Measurements from ENCODE around the gene GARIN3. TPM values are rescaled to one million over a fixed set of nuclear protein-coding genes. Genes with fewer than 3 reads are reported as not detected.

Gene GARIN3
- not detected for total RNA-seq
- total RNA-seq (2013) = not detected

- Histone ChIP-seq H3K4me3 (ENCODE audit: low read length) (no peak within 1 kb of the TSS), H3K27me3 (ENCODE audit: control insufficient read depth, insufficient read depth, low read length) (no peaks in the 10 kb centered on the region), H3K36me3 (ENCODE audit: control insufficient read depth, insufficient read depth, low read length) (no peaks in the 10 kb centered on the region), H3K27ac (ENCODE audit: low read length) (no peak within 1 kb of the TSS), H3K9me3 (ENCODE audit: control insufficient read depth, insufficient read depth, low read length) (no peaks in the 10 kb centered on the region), H3K4me1 (ENCODE audit: control insufficient read depth, insufficient read depth, low read length) (no peaks in the 10 kb centered on the region)
- intact Hi-C loops (cut with micrococcal nuclease) = no loop called here
- no peak for DNase-seq
- Mint-ChIP-seq H3K27ac (no peak within 1 kb of the TSS), H3K27me3 (ENCODE audit: low read depth in 2 of 2) (peaks cover 0 to 4% of the 10 kb centered on the region in 2 donors), H3K4me1 (peaks cover 11 to 18% of the 10 kb centered on the region in 2 donors), H3K9me3 (no peaks in the 10 kb centered on the region), H3K4me3 (no peak within 1 kb of the TSS), H3K36me3 (no peaks in the 10 kb centered on the region)
- ATAC-seq = no peak
- WGBS (ENCODE audit: insufficient coverage) = 82% methylated on average over 7 of the region's 7 CpGs
- no peak for TF ChIP-seq CTCF (IDR thresholded peaks at IDR 0.05)
These were observed at the start of gene GARIN3 for GRCh38 chr5:157166214-157167213. GARIN3 (minus strand) TSS chr5:157166264; CDS start chr5:157166168, 96 bp downstream.

GRCh38 chr5:157215514-157216167, 49.6 kb upstream of the GARIN3 start:
- H3K4me3 ChIP-seq (ENCODE audit: low read length) = no peak overlapping the region
- peak; percentile 33 to 36 for DNase-seq
- peak overlapping the region; percentile 73 for H3K27ac ChIP-seq (ENCODE audit: low read length)

GRCh38 chr5:157214861-157215513, 48.9 kb upstream of the GARIN3 start:
- Mint-ChIP-seq H3K4me1 (peaks cover 81 to 87% of the 10 kb centered on the region in 2 donors), H3K9me3 (no peaks in the 10 kb centered on the region), H3K36me3 (peaks cover 38% of the 10 kb centered on the region), H3K27me3 (ENCODE audit: low read depth in 2 of 2) (no peaks in the 10 kb centered on the region), H3K27ac (peak overlapping the region; percentile 86 to 92), H3K4me3 (peak overlapping the region; percentile 89)
- H3K4me1 ChIP-seq (ENCODE audit: control insufficient read depth, insufficient read depth, low read length) = peaks cover 76% of the 10 kb centered on the region
- ATAC-seq (peak; percentile 59 to 78 (median 66)), DNase-seq (peak in 1 of 2 donors; percentile 81)
- no peak for TF ChIP-seq CTCF (IDR thresholded peaks at IDR 0.05)
- intact Hi-C loops (cut with micrococcal nuclease) = loop anchor here (1.0 to 5.0 kb wide), 6 partner anchors 16 to 183 kb away; partner anchors contain the start of genes ITK and MED7
- H3K27ac ChIP-seq (ENCODE audit: low read length) = peak overlapping the region; percentile 73
- 31% methylated on average over 8 of the region's 10 CpGs for WGBS (ENCODE audit: insufficient coverage)
- no peaks in the 10 kb centered on the region for H3K27me3 ChIP-seq (ENCODE audit: control insufficient read depth, insufficient read depth, low read length)
- H3K9me3 ChIP-seq (ENCODE audit: control insufficient read depth, insufficient read depth, low read length) = no peaks in the 10 kb centered on the region
- H3K36me3 ChIP-seq (ENCODE audit: control insufficient read depth, insufficient read depth, low read length) = peaks cover 62% of the 10 kb centered on the region
- no peak overlapping the region for H3K4me3 ChIP-seq (ENCODE audit: low read length)

More at GRCh38 chr5:157215514-157216167, 49.6 kb upstream of the GARIN3 start:
- H3K36me3 ChIP-seq (ENCODE audit: control insufficient read depth, insufficient read depth, low read length) = peaks cover 66% of the 10 kb centered on the region
- no peaks in the 10 kb centered on the region for H3K27me3 ChIP-seq (ENCODE audit: control insufficient read depth, insufficient read depth, low read length)
- TF ChIP-seq CTCF (IDR thresholded peaks at IDR 0.05) = no peak
- WGBS (ENCODE audit: insufficient coverage) = 42% methylated on average over 5 of the region's 5 CpGs
- no peaks in the 10 kb centered on the region for H3K27me3 Mint-ChIP-seq (ENCODE audit: low read depth in 2 of 2)
- H3K4me3 Mint-ChIP-seq = peak overlapping the region; percentile 89
- H3K4me1 Mint-ChIP-seq = peaks cover 86 to 87% of the 10 kb centered on the region in 2 donors
- intact Hi-C loops (cut with micrococcal nuclease) = loop anchor here (1.0 to 2.0 kb wide), 5 partner anchors 17 to 73 kb away; partner anchors contain the start of genes ITK and MED7
- peaks cover 39% of the 10 kb centered on the region for H3K36me3 Mint-ChIP-seq
- H3K9me3 ChIP-seq (ENCODE audit: control insufficient read depth, insufficient read depth, low read length) = no peaks in the 10 kb centered on the region
- no peaks in the 10 kb centered on the region for H3K9me3 Mint-ChIP-seq
- ATAC-seq = peak; percentile 44 to 62 (median 56)
- H3K27ac Mint-ChIP-seq = peak overlapping the region; percentile 86 to 92
- H3K4me1 ChIP-seq (ENCODE audit: control insufficient read depth, insufficient read depth, low read length) = peaks cover 78% of the 10 kb centered on the region

Measured in natural killer cell (primary cell).